Inflammatory macrophage treated with lipopolysaccharide for 4 hours (primary cell): ENCODE measurements around the gene NFKBIZ.
"Not testable (repeated sequence)": the region's sequence is repeated elsewhere in the genome, so short reads cannot be mapped to it uniquely, and the experiment has no call there.

Experiments
- DNase-seq: peaks from one replicate; pipeline ENCODE4 v3.0.0-alpha.2; 2020

NFKBIZ gene

GRCh38 chr3:101879102-101879501 is 29.8 kb downstream of the NFKBIZ start:
- DNase-seq: no peak

- peak; percentile 68 for DNase-seq
Observed at GRCh38 chr3:101879623-101880284, 30.4 kb downstream of the NFKBIZ start.

- DNase-seq: no peak
Observed at GRCh38 chr3:101884776-101885175, 35.5 kb downstream of the NFKBIZ start.

GRCh38 chr3:101885584-101885983 is 36.3 kb downstream of the NFKBIZ start:
- not testable (repeated sequence) for DNase-seq

- DNase-seq: no peak
Observed at GRCh38 chr3:101886626-101887025, 37.3 kb downstream of the NFKBIZ start.

- no peak for DNase-seq
Observed at GRCh38 chr3:101888653-101889052, 39.3 kb downstream of the NFKBIZ start.

GRCh38 chr3:101890716-101891115 is 41.4 kb downstream of the NFKBIZ start:
- DNase-seq: peak; percentile 79

GRCh38 chr3:101892648-101893047 is 43.3 kb downstream of the NFKBIZ start:
- no peak for DNase-seq

GRCh38 chr3:101896083-101896757 is 46.9 kb downstream of the NFKBIZ start:
- no peak for DNase-seq

- DNase-seq: no peak
Observed at GRCh38 chr3:101897013-101897412, 47.7 kb downstream of the NFKBIZ start.

- no peak for DNase-seq
Observed at GRCh38 chr3:101898039-101898438, 48.7 kb downstream of the NFKBIZ start.

- DNase-seq: peak; percentile 85
Observed at GRCh38 chr3:101898752-101899169, 49.4 kb downstream of the NFKBIZ start.

- DNase-seq: no peak
Observed at GRCh38 chr3:101900316-101900715, 51.0 kb downstream of the NFKBIZ start.

- DNase-seq: no peak
Observed at GRCh38 chr3:101900736-101901135, 51.4 kb downstream of the NFKBIZ start.

- DNase-seq: peak; percentile 97
Observed at GRCh38 chr3:101902041-101902440, 52.7 kb downstream of the NFKBIZ start.

- DNase-seq: no peak
Observed at GRCh38 chr3:101903451-101903871, 54.1 kb downstream of the NFKBIZ start.

GRCh38 chr3:101905573-101905972 is 56.3 kb downstream of the NFKBIZ start:
- DNase-seq: not testable (repeated sequence)
